ENCODE data around the gene ZNF680. TPM values are rescaled to one million over a fixed set of nuclear protein-coding genes. Genes with fewer than 3 reads are reported as not detected.
A peak's percentile ranks its signal among the peaks of the same experiment; 100 is the strongest.

The ZNF680 gene
- total RNA-seq, 2 experiments from 2014 or later: 13.6 to 13.7 TPM

DNA sequence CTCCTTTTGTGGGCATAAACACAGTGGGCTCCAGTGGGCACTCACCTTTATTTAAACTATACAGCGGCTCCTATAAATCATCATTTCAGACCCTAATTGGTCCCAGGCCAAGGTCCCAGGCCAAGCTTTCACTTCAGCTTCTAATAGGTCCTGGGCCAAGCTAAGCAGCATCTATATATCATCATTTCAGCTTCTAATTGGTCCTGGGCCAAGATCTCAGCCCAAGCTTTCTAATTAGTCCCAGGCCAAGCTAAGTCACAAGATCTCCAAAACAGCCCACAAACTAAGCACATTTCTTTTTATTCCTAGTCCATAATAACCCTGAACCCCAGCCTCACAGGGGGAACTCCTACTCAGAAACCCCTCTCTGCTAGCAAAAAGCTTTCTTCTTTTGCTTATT, 47.1 kb downstream of the ZNF680 start:
- POLR2A ChIA-PET: no interaction called here
- intact Hi-C loops (cut with micrococcal nuclease): no loop called here
- CTCF ChIA-PET: no interaction called here
- no peak for DNase-seq
- TF ChIP-seq, protein P1, sequence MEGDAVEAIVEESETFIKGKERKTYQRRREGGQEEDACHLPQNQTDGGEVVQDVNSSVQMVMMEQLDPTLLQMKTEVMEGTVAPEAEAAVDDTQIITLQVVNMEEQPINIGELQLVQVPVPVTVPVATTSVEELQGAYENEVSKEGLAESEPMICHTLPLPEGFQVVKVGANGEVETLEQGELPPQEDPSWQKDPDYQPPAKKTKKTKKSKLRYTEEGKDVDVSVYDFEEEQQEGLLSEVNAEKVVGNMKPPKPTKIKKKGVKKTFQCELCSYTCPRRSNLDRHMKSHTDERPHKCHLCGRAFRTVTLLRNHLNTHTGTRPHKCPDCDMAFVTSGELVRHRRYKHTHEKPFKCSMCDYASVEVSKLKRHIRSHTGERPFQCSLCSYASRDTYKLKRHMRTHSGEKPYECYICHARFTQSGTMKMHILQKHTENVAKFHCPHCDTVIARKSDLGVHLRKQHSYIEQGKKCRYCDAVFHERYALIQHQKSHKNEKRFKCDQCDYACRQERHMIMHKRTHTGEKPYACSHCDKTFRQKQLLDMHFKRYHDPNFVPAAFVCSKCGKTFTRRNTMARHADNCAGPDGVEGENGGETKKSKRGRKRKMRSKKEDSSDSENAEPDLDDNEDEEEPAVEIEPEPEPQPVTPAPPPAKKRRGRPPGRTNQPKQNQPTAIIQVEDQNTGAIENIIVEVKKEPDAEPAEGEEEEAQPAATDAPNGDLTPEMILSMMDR (IDR thresholded peaks at IDR 0.05): no peak
- Mint-ChIP-seq H3K27me3 (no peaks in the 10 kb centered on the region), H3K4me3 (no peak overlapping the region), H3K4me1 (ENCODE audit: low read depth) (no peaks in the 10 kb centered on the region), H3K36me3 (ENCODE audit: low read depth) (peaks cover 64% of the 10 kb centered on the region), H3K27ac (no peak overlapping the region), H3K9me3 (peaks cover 50% of the 10 kb centered on the region)
- ATAC-seq: no peak

DNA sequence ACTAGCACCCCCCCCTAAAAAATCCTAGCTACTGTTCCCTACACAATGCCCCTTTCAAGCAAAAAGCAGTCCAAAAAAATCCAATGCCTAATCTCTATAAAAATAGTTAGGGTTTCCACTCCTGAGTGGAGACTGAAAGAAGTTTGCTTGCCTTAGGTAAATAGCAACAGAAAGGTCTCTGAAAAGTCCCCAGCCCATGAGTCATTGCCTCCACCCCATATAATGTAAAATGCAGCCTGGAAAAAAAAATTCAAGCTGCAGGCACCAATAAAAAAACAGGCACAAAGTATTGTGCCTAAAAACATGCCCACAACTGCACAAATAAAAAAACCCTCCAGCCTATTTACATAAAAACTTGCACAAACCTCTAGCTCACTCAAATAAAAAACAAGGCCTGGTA, 47.5 kb downstream of the ZNF680 start:
- CTCF ChIA-PET: interaction anchor here (1.1 kb wide), 1 partner anchor 10 kb away, joined by 3 read pairs; no protein-coding TSS in a partner anchor
- no peak overlapping the region for H3K27ac Mint-ChIP-seq
- POLR2A ChIA-PET: no interaction called here
- TF ChIP-seq, protein P1 (IDR thresholded peaks at IDR 0.05): no peak
- no peaks in the 10 kb centered on the region for H3K4me1 Mint-ChIP-seq (ENCODE audit: low read depth)
- H3K36me3 Mint-ChIP-seq (ENCODE audit: low read depth): peaks cover 59% of the 10 kb centered on the region
- ATAC-seq (peak; percentile 27), DNase-seq (peak; percentile 12)
- no peak overlapping the region for H3K4me3 Mint-ChIP-seq
- H3K9me3 Mint-ChIP-seq: peaks cover 50% of the 10 kb centered on the region
- intact Hi-C loops (cut with micrococcal nuclease): no loop called here
- no peaks in the 10 kb centered on the region for H3K27me3 Mint-ChIP-seq

DNA sequence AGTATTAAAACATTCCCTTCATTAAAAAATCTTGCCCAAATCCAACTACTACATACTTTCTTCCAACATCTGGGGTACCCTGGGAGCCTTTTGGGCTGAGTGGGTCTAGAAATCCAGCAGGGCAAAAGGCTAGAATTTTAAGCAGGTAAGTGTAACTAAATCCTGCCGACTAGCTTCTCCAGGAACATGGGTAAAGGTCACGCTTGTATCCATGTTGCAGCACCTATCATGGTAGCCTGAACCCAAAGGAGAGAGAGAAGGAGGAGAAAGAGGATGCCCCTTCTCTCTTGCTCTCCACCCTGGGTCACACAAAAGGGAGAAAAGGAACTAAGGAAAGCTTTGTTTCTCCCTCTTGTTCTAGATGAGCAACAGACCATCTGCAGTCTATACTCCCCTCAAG, 53.3 kb downstream of the ZNF680 start:
- ChIA-PET CTCF (no interaction called here), POLR2A (no interaction called here)
- no peak for ATAC-seq
- Mint-ChIP-seq H3K4me3 (no peak overlapping the region), H3K27me3 (no peaks in the 10 kb centered on the region), H3K27ac (no peak overlapping the region), H3K36me3 (ENCODE audit: low read depth) (peaks cover 40% of the 10 kb centered on the region), H3K9me3 (peaks cover 33% of the 10 kb centered on the region), H3K4me1 (ENCODE audit: low read depth) (no peaks in the 10 kb centered on the region)
- intact Hi-C loops (cut with micrococcal nuclease): no loop called here
- TF ChIP-seq, protein P1 (IDR thresholded peaks at IDR 0.05): no peak
- DNase-seq: no peak

DNA sequence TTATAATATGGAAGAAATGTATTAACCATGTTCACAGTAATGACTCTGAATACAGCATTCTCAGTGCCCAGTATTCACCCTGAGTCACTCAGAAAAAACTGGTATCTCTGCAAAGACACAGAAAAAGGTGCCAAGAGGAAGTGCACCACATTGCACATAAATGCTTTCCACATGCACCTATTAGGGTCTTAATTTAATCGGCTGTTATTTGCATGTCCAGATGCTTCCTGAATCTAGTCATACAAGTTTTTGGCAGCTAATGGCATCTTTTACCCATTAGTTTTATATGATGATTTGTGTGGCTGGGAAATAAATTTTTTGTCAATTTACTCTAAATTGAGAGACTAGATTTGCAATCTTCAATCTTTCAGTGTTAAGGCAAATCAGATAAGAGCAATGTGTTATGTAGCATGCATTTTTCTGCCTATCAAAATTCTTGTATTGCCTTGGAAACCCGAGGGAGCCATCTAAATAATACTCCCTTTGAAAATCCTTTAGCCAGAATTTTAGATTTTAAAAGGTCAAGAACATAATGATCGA, 58.2 kb downstream of the ZNF680 start:
- Mint-ChIP-seq H3K4me1 (ENCODE audit: low read depth) (no peaks in the 10 kb centered on the region), H3K27ac (no peak overlapping the region), H3K36me3 (ENCODE audit: low read depth) (peaks cover 29% of the 10 kb centered on the region), H3K9me3 (peaks cover 47% of the 10 kb centered on the region), H3K4me3 (no peak overlapping the region), H3K27me3 (no peaks in the 10 kb centered on the region)
- DNase-seq (no peak), ATAC-seq (no peak)
- POLR2A ChIA-PET: no interaction called here
- TF ChIP-seq, protein P1 (IDR thresholded peaks at IDR 0.05): no peak
- intact Hi-C loops (cut with micrococcal nuclease): no loop called here
- CTCF ChIA-PET: no interaction called here

DNA sequence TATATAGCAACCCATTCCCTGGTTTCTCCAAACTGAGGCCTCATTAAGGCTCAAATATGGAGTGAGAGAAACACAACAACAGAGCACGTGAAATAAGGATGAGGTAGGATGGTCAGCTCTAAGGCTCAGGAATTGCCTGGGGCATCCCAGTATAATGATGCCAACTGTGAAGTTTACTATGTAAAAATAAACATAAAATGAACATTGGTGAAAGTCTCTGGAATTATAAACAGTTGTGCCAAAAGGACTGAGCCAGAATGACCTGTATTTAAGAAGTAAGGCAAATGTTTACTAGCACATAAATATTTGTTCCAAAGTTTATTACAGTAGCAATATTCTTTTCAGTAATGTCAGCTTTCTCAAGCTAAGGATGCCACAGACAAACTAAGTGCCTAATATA, 64.6 kb downstream of the ZNF680 start:
- TF ChIP-seq, protein P1 (IDR thresholded peaks at IDR 0.05): no peak
- no peak for DNase-seq
- CTCF ChIA-PET: no interaction called here
- peaks cover 11% of the 10 kb centered on the region for H3K36me3 Mint-ChIP-seq (ENCODE audit: low read depth)
- H3K27ac Mint-ChIP-seq: no peak overlapping the region
- intact Hi-C loops (cut with micrococcal nuclease): no loop called here
- H3K4me3 Mint-ChIP-seq: no peak overlapping the region
- ATAC-seq: no peak
- no peaks in the 10 kb centered on the region for H3K27me3 Mint-ChIP-seq
- peaks cover 31% of the 10 kb centered on the region for H3K9me3 Mint-ChIP-seq
- POLR2A ChIA-PET: no interaction called here
- H3K4me1 Mint-ChIP-seq (ENCODE audit: low read depth): no peaks in the 10 kb centered on the region
